NCI-H524 (cell line): ENCODE results near the gene ITPRID2.

Experiments used
- DNase-seq, 2 experiments: peaks; one replicate each; lab custom pipeline; 2025; lab: John Stamatoyannopoulos, UW

The ITPRID2 gene

GRCh38 chr2:181891258-181891965 lies at the start of gene ITPRID2:
Gene ITPRID2 (plus strand): TSS chr2:181891730. CDS start chr2:181892067, 337 bp downstream.
- DNase-seq = peak; percentile 34 to 80

- no peak for DNase-seq
These were observed 46.8 kb upstream of the ITPRID2 start for GRCh38 chr2:181844551-181845290.

- no peak for DNase-seq
These were observed 44.9 kb upstream of the ITPRID2 start for GRCh38 chr2:181846399-181847197.

GRCh38 chr2:181847198-181847556 lies 44.4 kb upstream of the ITPRID2 start:
- no peak for DNase-seq

- no peak for DNase-seq
These were observed 43.8 kb upstream of the ITPRID2 start for GRCh38 chr2:181847702-181848101.

- no peak for DNase-seq
These were observed 43.2 kb upstream of the ITPRID2 start for GRCh38 chr2:181848261-181848886.

GRCh38 chr2:181849601-181850000 lies 41.9 kb upstream of the ITPRID2 start:
- DNase-seq = no peak

- DNase-seq = no peak
These were observed 40.5 kb upstream of the ITPRID2 start for GRCh38 chr2:181850936-181851560.

GRCh38 chr2:181851726-181852125 lies 39.8 kb upstream of the ITPRID2 start:
- no peak for DNase-seq

GRCh38 chr2:181853696-181854095 lies 37.8 kb upstream of the ITPRID2 start:
- peak in 1 of 2 experiments; percentile 46 for DNase-seq

- no peak for DNase-seq
These were observed 34.0 kb upstream of the ITPRID2 start for GRCh38 chr2:181857483-181857882.

GRCh38 chr2:181858600-181858999 lies 32.9 kb upstream of the ITPRID2 start:
- no peak for DNase-seq

- no peak for DNase-seq
These were observed 32.4 kb upstream of the ITPRID2 start for GRCh38 chr2:181859123-181859522.

- DNase-seq = no peak
These were observed 31.7 kb upstream of the ITPRID2 start for GRCh38 chr2:181859803-181860202.

- DNase-seq = no peak
These were observed 30.2 kb upstream of the ITPRID2 start for GRCh38 chr2:181861379-181861778.

GRCh38 chr2:181862583-181863281 lies 28.8 kb upstream of the ITPRID2 start:
- no peak for DNase-seq

GRCh38 chr2:181872178-181872577 lies 19.4 kb upstream of the ITPRID2 start:
- no peak for DNase-seq

- DNase-seq = no peak
These were observed 14.9 kb upstream of the ITPRID2 start for GRCh38 chr2:181876614-181877063.

GRCh38 chr2:181877181-181877664 lies 14.3 kb upstream of the ITPRID2 start:
- no peak for DNase-seq

- no peak for DNase-seq
These were observed 13.1 kb upstream of the ITPRID2 start for GRCh38 chr2:181878448-181878847.

GRCh38 chr2:181879295-181879694 lies 12.2 kb upstream of the ITPRID2 start:
- DNase-seq = no peak
